K562 (cell line): ENCODE measurements around the gene DCAF10. TPM values are rescaled to one million over a fixed set of nuclear protein-coding genes. Genes with fewer than 3 reads are reported as not detected.

Experiments
- ATAC-seq: fragments of 200-7000 bp; cut with Tn5 transposase; 3 replicates; pipeline ENCODE4 v1.9.1; 2020; ENCODE audit warnings: moderate library complexity
- BruUV-seq: library from RNA; stranded (reverse); fragments of 400-500 nt; replicated peaks from 2 replicates; lab custom pipeline; 2021; lab: Mats Ljungman, UMichigan
- CTCF ChIA-PET: fragments of 300-600 bp; formaldehyde crosslinking; extraction: SDS; loops from one replicate; lab custom pipeline; 2021; ENCODE audit warnings: low intra/inter-chr PET ratio; lab: Yijun Ruan, JAX
- POLR2A ChIA-PET: fragments of 300-600, 350-650 bp; sonication (Branson Sonifier 250); formaldehyde crosslinking; extraction: SDS; loops from one replicate; lab custom pipeline; 2021; ENCODE audit warnings: antibody characterized with exemption, inconsistent platforms; lab: Yijun Ruan, JAX
- DNase-seq, 4 experiments: peaks; one replicate each; pipeline versions ENCODE4 v3.0.0 to v3.0.0-alpha.2; 2011 to 2018; ENCODE audit warnings: low spot score in 3 of 4, mixed read lengths in 3 of 4; ENCODE audit errors: extremely low read depth in 1 of 4
- FAIRE-seq: peaks from 2 replicates; lab custom pipeline; 2011; peaks lifted over from hg19 to GRCh38; lab: Jason Lieb, UNC
- H2AFZ ChIP-seq: 2 replicates; pipeline ENCODE4 v1.6.0; 2011; ENCODE audit warnings: low read depth, low read length, control low read depth, inconsistent platforms
- H3K27ac ChIP-seq: fragments of 200-600 bp; 3 replicates; pipeline ENCODE4 v1.8.0; 2011; ENCODE audit warnings: low read depth, mild to moderate bottlenecking, control low read depth, inconsistent platforms, low read length, moderate library complexity, mixed read lengths; ENCODE audit errors: extremely low read depth
- H3K27me3 ChIP-seq, 2 experiments: fragments of 300-600 bp in 1 of 2; 2 replicates in 1 of 2; 3 replicates in 1 of 2; pipeline versions ENCODE4 v1.6.0 to v1.8.0; 2011; ENCODE audit warnings: inconsistent platforms in 2 of 2, low read length in 2 of 2, mild to moderate bottlenecking in 1 of 2, mixed read lengths in 1 of 2, moderate library complexity in 1 of 2; ENCODE audit not compliant: control insufficient read depth in 2 of 2, insufficient read depth in 2 of 2
- H3K36me3 ChIP-seq: fragments of 300-600 bp; 3 replicates; pipeline ENCODE4 v1.8.0; 2011; ENCODE audit warnings: mild to moderate bottlenecking, low read length, inconsistent platforms; ENCODE audit not compliant: control insufficient read depth, insufficient read depth
- H3K4me1 ChIP-seq, 2 experiments: fragments of 200-600 bp in 1 of 2; replicated peaks in 1 of 2; 2 replicates in 1 of 2; 3 replicates in 1 of 2; pipeline versions ENCODE4 v1.5.1 to v1.8.0; 2011; ENCODE audit warnings: inconsistent platforms in 2 of 2, low read length in 2 of 2, mild to moderate bottlenecking in 1 of 2, mixed read lengths in 1 of 2, moderate library complexity in 1 of 2; ENCODE audit not compliant: control insufficient read depth in 2 of 2, insufficient read depth in 2 of 2
- H3K4me2 ChIP-seq: 2 replicates; pipeline ENCODE4 v1.6.1; 2011; ENCODE audit warnings: low read length, control low read depth, inconsistent platforms, mixed read lengths; ENCODE audit not compliant: insufficient read depth
- H3K4me3 ChIP-seq: fragments of 200-600 bp; sonication (generic), shearing (Covaris generic); 2 replicates; pipeline ENCODE4 v1.5.1; 2016; ENCODE audit warnings: control low read depth, inconsistent platforms
- H3K79me2 ChIP-seq: fragments of 200-600 bp; 3 replicates; pipeline ENCODE4 v1.8.0; 2011; ENCODE audit warnings: low read length, inconsistent platforms; ENCODE audit not compliant: control insufficient read depth, insufficient read depth
- H3K9ac ChIP-seq, 2 experiments: 2 replicates each; pipeline versions ENCODE4 v1.6.0 to v1.6.1; 2011; ENCODE audit warnings: low read depth in 2 of 2, low read length in 2 of 2, control low read depth in 1 of 2, inconsistent platforms in 1 of 2, mild to moderate bottlenecking in 1 of 2, mixed read lengths in 1 of 2; ENCODE audit not compliant: insufficient read depth in 1 of 2
- H3K9me1 ChIP-seq: one replicate; pipeline ENCODE4 v1.6.0; 2011; ENCODE audit warnings: inconsistent platforms, mild to moderate bottlenecking, low read length, moderate library complexity; ENCODE audit not compliant: control insufficient read depth, insufficient read depth
- H3K9me3 ChIP-seq: replicated peaks from 2 replicates; pipeline ENCODE4 v1.5.1; 2011; ENCODE audit warnings: low read depth, low read length, inconsistent platforms; ENCODE audit not compliant: control insufficient read depth, insufficient read depth
- H4K20me1 ChIP-seq: replicated peaks from 2 replicates; pipeline ENCODE4 v1.6.1; 2011; ENCODE audit warnings: low read length, inconsistent platforms, mixed read lengths; ENCODE audit not compliant: control insufficient read depth, insufficient read depth
- CBFA2T2 ChIP-seq: fragments of 450-650 bp; conservative IDR thresholded peaks from 2 replicates; pipeline ENCODE4 v1.6.1; 2017; ENCODE audit warnings: mild to moderate bottlenecking
- E2F3 ChIP-seq: fragments of 250-450 bp; sonication (Bioruptor Pico); IDR thresholded peaks from 2 replicates; pipeline ENCODE4 v1.4.0; 2020; ENCODE audit warnings: mild to moderate bottlenecking
- FOS ChIP-seq: IDR thresholded peaks from 3 replicates; pipeline ENCODE4 v1.6.1; 2011; ENCODE audit not compliant: insufficient read length; ENCODE audit errors: extremely low read depth
- PTBP1 ChIP-seq: fragments of 200-400 bp; formaldehyde crosslinking; IDR thresholded peaks from 2 replicates; pipeline ENCODE4 v1.6.1; 2017; ENCODE audit warnings: low read depth, low read length
- SNRNP70 ChIP-seq: fragments of 200-400 bp; formaldehyde crosslinking; optimal IDR thresholded peaks from 2 replicates; pipeline ENCODE3; 2017; ENCODE audit warnings: low read depth, low read length
- TOE1 ChIP-seq, 2 experiments: fragments of 450-650 bp in 1 of 2; sonication (generic) in 1 of 2; formaldehyde crosslinking in 1 of 2; IDR thresholded peaks; 2 replicates each; pipeline versions ENCODE4 v1.7.1 to v1.8.0; 2016 to 2022; ENCODE audit warnings: borderline replicate concordance in 2 of 2, mild to moderate bottlenecking in 2 of 2, antibody characterized with exemption in 1 of 2, inconsistent platforms in 1 of 2, low read depth in 1 of 2, missing genetic modification reagents in 1 of 2, moderate library complexity in 1 of 2
- ZFP36 ChIP-seq: fragments of 150-350 bp; IDR thresholded peaks from 2 replicates; pipeline ENCODE4 v1.6.1; 2018; ENCODE audit warnings: low read length, low read depth; ENCODE audit not compliant: partially characterized antibody
- ZNF165 ChIP-seq: fragments of 250-450 bp; sonication (Bioruptor Pico); IDR thresholded peaks from 2 replicates; pipeline ENCODE4 v1.4.0; 2020; ENCODE audit warnings: borderline replicate concordance
- WGBS: fragments of 100-300 bp; shearing (Covaris generic); methylation state at CpG from one replicate; pipeline ENCODE4 v1.1.6; 2016; ENCODE audit warnings: low coverage, mixed read lengths; ENCODE audit not compliant: insufficient coverage; ENCODE audit errors: missing lambda C conversion rate; 5-methylcytosine and 5-hydroxymethylcytosine counted together
- in situ Hi-C: fragments of 300-500 bp; cut with MboI; formaldehyde crosslinking; loops from 4 replicates; pipeline ENCODE4 v1.15.0; 2018; ENCODE audit warnings: inconsistent platforms, mixed read lengths
- intact Hi-C: fragments of 100-400 bp; cut with micrococcal nuclease; formaldehyde crosslinking; loops from 2 replicates; pipeline ENCODE4 v1.14.2; 2022
- polyA plus RNA-seq, 8 experiments: library from polyadenylated mRNA; depleted of rRNA in 4 of 8; stranded (reverse) in 5 of 8; unstranded in 3 of 8; fragments of >200 nt; fragmentation: Nextera tagmentation in 2 of 8; fragmentation: Illumina TruSeq in 1 of 8; extraction: Ambion mirVana in 2 of 8; extraction: Trizol in 1 of 8; gene quantifications; 2 replicates each; pipeline versions ENCODE4 v1.2.1 to v1.2.3, GENCODE V29; 2011 to 2014; ENCODE audit warnings: inconsistent platforms in 1 of 8, missing spikeins in 1 of 8
- total RNA-seq, 7 experiments: library from RNA; depleted of rRNA in 6 of 7; stranded (reverse); fragments of >200 nt in 6 of 7; fragmentation: Illumina TruSeq in 2 of 7; extraction: Trizol in 2 of 7; gene quantifications; 2 replicates each; pipeline versions ENCODE4 v1.2.1 to v1.2.3, GENCODE V29; 2011 to 2021; ENCODE audit warnings: low replicate concordance in 1 of 7
- TF ChIP-seq, protein P1 (sequence below): fragments of 250-450 bp; sonication (Bioruptor Pico); IDR thresholded peaks from 2 replicates; pipeline ENCODE4 v1.8.0; 2022; ENCODE audit warnings: moderate library complexity, mild to moderate bottlenecking, inconsistent platforms
- TF ChIP-seq, protein P2 (sequence below): fragments of 450-650 bp; IDR thresholded peaks from one replicate; pipeline ENCODE4 v1.6.1; 2018; ENCODE audit warnings: mild to moderate bottlenecking, moderate library complexity; ENCODE audit not compliant: partially characterized antibody
- TF ChIP-seq, protein P3 (sequence below): fragments of 450-650 bp; IDR thresholded peaks from 2 replicates; pipeline ENCODE4 v1.6.1; 2017; ENCODE audit warnings: antibody characterized with exemption, mild to moderate bottlenecking

Gene DCAF10
- total and polyA plus RNA-seq, 9 of the 15 experiments (the other 6 are each of a cell fraction or from before 2014, with no cell fraction given): 6.8 to 40.1 (median 16.9) TPM

DNA sequence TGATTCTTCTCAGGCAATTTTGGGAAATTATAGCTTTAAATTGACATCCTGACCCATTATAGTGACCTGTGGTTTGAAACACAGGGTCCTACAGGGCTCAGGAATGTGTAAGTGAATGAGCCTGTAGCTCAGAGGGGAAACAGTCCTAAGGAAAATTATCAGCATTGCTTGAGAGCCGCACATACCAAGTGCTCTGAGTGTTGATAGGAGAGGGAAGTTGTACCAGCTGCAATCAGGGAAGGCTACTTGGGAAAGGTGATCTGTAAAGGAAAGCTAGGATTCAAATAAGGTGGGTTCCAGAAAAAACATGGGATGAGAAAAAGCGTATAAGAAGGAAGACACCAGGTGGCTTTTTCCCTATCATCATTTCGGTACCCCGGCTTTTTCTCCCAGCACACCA, 107.7 kb downstream of the DCAF10 start:
- Histone ChIP-seq H3K4me1 (peaks cover 22 to 32% of the 10 kb centered on the region in 2 experiments), H3K36me3 (no peaks in the 10 kb centered on the region), H3K9me3 (no peaks in the 10 kb centered on the region), H3K9me1 (no peaks in the 10 kb centered on the region), H3K4me2 (no peak overlapping the region)
- no peak for FAIRE-seq
- WGBS: 43% methylated on average over 4 of the region's 4 CpGs
- no peak for ATAC-seq
- DNase-seq: no peak
- TF ChIP-seq ZNF165 (CRISPR knock-in tag) (no peak), SNRNP70 (no peak), CBFA2T2 (no peak), E2F3 (CRISPR knock-in tag) (no peak), ZFP36 (no peak), PTBP1 (no peak), TOE1 (IDR thresholded peaks at IDR 0.05; ENCODE audit: borderline replicate concordance) (no peak), TOE1 (CRISPR knock-in tag; IDR thresholded peaks at IDR 0.05; ENCODE audit: borderline replicate concordance, low read depth) (no peak), FOS (no peak)
- TF ChIP-seq, protein P1, sequence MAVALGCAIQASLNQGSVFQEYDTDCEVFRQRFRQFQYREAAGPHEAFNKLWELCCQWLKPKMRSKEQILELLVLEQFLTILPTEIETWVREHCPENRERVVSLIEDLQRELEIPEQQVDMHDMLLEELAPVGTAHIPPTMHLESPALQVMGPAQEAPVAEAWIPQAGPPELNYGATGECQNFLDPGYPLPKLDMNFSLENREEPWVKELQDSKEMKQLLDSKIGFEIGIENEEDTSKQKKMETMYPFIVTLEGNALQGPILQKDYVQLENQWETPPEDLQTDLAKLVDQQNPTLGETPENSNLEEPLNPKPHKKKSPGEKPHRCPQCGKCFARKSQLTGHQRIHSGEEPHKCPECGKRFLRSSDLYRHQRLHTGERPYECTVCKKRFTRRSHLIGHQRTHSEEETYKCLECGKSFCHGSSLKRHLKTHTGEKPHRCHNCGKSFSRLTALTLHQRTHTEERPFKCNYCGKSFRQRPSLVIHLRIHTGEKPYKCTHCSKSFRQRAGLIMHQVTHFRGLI (CRISPR knock-in tag): no peak
- TF ChIP-seq, protein P2, sequence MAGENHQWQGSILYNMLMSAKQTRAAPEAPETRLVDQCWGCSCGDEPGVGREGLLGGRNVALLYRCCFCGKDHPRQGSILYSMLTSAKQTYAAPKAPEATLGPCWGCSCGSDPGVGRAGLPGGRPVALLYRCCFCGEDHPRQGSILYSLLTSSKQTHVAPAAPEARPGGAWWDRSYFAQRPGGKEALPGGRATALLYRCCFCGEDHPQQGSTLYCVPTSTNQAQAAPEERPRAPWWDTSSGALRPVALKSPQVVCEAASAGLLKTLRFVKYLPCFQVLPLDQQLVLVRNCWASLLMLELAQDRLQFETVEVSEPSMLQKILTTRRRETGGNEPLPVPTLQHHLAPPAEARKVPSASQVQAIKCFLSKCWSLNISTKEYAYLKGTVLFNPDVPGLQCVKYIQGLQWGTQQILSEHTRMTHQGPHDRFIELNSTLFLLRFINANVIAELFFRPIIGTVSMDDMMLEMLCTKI: no peak
- TF ChIP-seq, protein P3, sequence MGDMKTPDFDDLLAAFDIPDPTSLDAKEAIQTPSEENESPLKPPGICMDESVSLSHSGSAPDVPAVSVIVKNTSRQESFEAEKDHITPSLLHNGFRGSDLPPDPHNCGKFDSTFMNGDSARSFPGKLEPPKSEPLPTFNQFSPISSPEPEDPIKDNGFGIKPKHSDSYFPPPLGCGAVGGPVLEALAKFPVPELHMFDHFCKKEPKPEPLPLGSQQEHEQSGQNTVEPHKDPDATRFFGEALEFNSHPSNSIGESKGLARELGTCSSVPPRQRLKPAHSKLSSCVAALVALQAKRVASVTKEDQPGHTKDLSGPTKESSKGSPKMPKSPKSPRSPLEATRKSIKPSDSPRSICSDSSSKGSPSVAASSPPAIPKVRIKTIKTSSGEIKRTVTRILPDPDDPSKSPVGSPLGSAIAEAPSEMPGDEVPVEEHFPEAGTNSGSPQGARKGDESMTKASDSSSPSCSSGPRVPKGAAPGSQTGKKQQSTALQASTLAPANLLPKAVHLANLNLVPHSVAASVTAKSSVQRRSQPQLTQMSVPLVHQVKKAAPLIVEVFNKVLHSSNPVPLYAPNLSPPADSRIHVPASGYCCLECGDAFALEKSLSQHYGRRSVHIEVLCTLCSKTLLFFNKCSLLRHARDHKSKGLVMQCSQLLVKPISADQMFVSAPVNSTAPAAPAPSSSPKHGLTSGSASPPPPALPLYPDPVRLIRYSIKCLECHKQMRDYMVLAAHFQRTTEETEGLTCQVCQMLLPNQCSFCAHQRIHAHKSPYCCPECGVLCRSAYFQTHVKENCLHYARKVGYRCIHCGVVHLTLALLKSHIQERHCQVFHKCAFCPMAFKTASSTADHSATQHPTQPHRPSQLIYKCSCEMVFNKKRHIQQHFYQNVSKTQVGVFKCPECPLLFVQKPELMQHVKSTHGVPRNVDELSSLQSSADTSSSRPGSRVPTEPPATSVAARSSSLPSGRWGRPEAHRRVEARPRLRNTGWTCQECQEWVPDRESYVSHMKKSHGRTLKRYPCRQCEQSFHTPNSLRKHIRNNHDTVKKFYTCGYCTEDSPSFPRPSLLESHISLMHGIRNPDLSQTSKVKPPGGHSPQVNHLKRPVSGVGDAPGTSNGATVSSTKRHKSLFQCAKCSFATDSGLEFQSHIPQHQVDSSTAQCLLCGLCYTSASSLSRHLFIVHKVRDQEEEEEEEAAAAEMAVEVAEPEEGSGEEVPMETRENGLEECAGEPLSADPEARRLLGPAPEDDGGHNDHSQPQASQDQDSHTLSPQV: no peak
- TF ChIP-seq, all 486 proteins: peak for 0
- POLR2A ChIA-PET: interaction anchor here (0.6 to 1.0 kb wide), 4 partner anchors 180 to 427 kb away, joined by 3 to 5 read pairs (median 4); no protein-coding TSS in a partner anchor
- CTCF ChIA-PET: no interaction called here
- no peak overlapping the region for H3K27ac ChIP-seq
- no peaks in the 10 kb centered on the region for H4K20me1 ChIP-seq
- BruUV-seq: no TSS peak
- in situ Hi-C loops (loop anchor here (5.0 to 10.0 kb wide), 3 partner anchors 153 to 449 kb away; partner anchors contain the start of genes POLR1E and TRMT10B), intact Hi-C loops (no loop called here)
- H3K4me3 ChIP-seq: no peak overlapping the region
- H3K9ac ChIP-seq: no peak overlapping the region
- no peak overlapping the region for H2AFZ ChIP-seq
- H3K27me3 ChIP-seq: no peaks in the 10 kb centered on the region
- H3K79me2 ChIP-seq: peaks cover 6% of the 10 kb centered on the region
